Peyer's patch (tissue), 4 donors: Measurements from ENCODE around the gene RAB17.

Source experiments
- POLR2A ChIP-seq, 2 donors: fragments of 450-650 bp; IDR thresholded peaks; one replicate each; pipeline ENCODE4 v1.5.1; 2017; ENCODE audit warnings: antibody characterized with exemption in 2 of 2, mild to moderate bottlenecking in 2 of 2, moderate library complexity in 2 of 2
- TF ChIP-seq, protein P1 (sequence below), 6 experiments: fragments of 450-650 bp in 4 of 6; fragments of 200-600 bp in 2 of 6; sonication (generic) in 1 of 6; IDR thresholded peaks; one replicate each; pipeline ENCODE4 v1.5.1; 2017 to 2019; ENCODE audit warnings: antibody characterized with exemption in 6 of 6, mild to moderate bottlenecking in 3 of 6, moderate library complexity in 1 of 6

DNA sequence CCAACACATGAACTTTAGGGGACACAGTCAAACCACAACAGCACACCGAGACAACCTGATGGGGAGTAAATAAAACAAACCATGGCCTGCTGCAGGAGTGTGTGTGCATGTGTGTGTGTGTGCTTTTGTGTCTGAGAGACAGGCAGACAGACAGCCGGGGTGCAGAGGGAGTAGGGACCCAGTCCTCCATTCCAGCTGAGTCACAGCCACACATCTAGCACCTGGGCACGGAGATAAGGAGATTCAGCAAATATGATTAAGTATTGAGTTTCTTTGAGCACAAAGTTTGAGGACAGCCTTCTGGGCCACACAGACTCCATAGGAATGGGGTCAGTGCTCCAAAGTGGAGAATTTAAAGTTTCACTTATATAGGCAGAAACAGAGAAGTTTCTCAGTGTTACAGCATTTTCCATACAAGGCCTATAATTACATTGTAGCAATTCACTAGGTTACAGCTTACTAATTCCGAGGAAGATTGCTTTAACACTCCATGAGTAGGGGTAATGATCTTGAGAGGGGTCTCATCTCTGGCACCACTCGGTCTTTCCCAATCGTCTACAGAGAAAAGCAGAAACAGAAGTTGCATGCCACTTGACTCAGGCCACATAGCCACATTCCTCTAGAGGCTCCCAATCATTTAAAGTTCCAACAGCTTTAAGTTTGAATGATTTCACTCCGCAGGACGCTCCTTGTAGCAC is 55.0 kb downstream of the RAB17 start:
- TF ChIP-seq, protein P1, sequence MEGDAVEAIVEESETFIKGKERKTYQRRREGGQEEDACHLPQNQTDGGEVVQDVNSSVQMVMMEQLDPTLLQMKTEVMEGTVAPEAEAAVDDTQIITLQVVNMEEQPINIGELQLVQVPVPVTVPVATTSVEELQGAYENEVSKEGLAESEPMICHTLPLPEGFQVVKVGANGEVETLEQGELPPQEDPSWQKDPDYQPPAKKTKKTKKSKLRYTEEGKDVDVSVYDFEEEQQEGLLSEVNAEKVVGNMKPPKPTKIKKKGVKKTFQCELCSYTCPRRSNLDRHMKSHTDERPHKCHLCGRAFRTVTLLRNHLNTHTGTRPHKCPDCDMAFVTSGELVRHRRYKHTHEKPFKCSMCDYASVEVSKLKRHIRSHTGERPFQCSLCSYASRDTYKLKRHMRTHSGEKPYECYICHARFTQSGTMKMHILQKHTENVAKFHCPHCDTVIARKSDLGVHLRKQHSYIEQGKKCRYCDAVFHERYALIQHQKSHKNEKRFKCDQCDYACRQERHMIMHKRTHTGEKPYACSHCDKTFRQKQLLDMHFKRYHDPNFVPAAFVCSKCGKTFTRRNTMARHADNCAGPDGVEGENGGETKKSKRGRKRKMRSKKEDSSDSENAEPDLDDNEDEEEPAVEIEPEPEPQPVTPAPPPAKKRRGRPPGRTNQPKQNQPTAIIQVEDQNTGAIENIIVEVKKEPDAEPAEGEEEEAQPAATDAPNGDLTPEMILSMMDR (IDR thresholded peaks at IDR 0.05): no peak
- TF ChIP-seq POLR2A (IDR thresholded peaks at IDR 0.05): no peak
